ENCODE data around the gene TOX2.

The TOX2 gene

DNA sequence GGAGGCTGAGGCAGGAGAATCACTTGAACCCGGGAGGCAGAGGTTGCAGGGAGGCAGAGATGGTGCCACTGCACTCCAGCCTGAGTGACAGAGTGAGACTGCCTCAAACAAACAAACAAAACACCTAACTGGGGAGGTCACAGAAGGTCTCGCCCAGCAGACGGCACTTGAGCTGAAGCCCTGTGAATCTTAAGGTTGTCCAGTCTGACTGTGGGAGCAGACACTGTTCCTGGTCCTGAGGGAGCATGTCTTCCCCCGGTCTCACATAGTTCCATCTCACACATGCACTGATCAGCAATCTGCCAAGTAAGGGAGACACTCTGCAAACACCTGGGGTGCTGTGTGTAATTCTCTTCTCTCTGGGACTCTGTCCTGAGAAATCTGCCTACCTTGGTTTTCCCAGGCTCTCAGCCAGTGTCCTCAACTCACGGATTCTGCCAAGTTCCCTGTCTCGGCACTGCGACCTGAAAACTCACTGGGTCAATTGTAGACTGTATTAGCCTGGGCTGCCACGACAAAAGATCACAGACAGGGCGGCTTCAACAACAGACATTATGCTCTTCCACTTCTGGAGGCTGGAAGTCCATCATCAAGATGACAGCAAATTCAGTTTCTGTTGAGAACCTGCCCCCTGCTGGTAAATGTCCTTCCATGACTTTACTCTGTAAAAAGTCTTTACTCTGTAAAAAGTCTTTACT lies 178.0 kb downstream of the TOX2 start:
- DNase-seq (ENCODE audit: low read depth in 2 of 3, low spot score in 1 of 3): peak in 1 of 3 donors; percentile 17

DNA sequence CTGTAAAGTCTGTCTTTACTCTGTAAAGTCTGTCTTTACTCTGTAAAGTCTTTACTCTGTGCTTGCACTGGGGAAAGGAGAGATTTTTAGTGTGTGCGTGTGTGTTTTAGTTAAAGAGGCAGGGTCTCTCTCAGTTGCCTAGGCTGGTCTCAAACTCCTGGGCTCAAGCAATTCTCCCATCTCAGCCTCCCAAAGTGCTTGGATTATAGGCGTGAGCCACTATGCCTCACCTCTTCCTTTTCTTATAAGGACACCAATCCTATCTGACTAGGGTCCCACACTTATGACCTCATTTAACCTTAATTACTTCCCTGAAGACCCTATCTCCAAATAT lies 178.6 kb downstream of the TOX2 start:
- no peak for DNase-seq (ENCODE audit: low read depth in 2 of 3, low spot score in 1 of 3)

DNA sequence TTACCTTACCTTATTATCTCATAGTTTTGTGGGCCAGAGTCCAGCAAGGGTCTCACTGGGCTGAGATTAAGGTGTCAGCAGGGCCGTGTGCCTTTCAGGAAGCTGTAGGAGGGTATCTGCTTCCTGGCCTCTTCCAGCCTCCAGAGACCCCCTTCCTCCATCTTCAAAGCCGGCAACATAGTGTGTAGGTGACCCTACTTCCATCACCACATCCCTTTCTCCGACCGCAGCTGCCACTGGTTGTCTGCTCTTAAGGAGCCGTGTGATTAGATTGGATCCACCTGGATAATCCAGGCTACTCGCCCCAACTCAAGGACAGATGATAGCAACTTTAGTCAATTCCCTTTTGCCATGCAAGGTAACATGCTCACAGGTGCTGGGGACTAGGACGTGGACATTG lies 181.2 kb downstream of the TOX2 start:
- no peak for DNase-seq (ENCODE audit: low read depth in 2 of 3, low spot score in 1 of 3)

DNA sequence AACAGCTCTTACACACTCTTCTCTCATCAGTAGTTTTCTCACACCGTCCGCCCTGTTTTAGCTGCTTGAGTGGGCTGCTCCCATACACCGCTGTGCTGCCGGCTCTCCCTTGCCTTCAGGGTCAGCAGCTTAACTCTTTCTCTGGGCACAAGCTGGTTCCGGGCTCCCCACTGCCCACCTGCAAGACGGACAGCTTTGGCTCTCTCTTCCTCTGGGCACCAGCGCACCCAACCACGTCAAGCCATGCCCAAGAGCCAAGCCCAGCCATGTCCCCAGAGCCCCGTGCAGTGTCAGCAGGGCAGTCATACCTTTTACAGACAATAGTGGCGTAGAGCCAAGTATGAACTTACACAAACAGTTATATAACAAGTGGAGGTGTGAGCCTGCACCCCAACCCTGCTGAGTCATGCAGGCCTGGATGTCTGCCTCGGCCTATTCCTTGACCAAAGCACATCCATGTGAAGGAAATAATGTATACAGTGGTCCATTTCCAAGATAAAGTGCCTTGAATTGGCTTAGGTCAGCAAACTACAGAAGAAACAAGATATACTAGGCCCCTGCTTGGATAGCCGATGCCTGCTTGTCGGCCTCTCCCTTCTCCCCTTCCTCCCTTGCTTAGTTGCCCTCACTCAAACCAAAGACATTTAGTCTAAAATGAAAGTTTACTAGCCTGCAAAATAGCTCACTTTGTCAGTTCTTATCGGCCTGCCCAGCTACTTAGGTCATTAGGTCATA lies 183.0 kb downstream of the TOX2 start:
- DNase-seq (ENCODE audit: low read depth in 2 of 3, low spot score in 1 of 3): no peak

DNA sequence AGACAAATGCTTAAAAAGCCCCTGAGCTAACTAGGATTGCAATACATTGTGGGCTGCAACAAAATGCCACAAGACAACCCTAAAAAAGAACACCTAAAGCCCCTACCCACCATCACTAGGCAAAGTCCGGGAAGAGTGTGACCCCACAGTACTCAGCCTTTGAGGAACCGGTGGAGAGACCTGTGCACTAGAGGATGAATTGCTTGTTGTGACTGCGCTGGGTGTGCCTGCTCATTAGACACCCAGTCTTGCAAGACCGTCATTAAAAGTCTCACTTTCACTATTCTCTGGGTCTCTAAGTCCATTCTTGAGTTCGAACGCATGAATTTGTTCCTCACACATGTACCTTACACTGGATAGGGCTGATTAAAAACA lies 183.6 kb downstream of the TOX2 start:
- DNase-seq (ENCODE audit: low read depth in 2 of 3, low spot score in 1 of 3): no peak

DNA sequence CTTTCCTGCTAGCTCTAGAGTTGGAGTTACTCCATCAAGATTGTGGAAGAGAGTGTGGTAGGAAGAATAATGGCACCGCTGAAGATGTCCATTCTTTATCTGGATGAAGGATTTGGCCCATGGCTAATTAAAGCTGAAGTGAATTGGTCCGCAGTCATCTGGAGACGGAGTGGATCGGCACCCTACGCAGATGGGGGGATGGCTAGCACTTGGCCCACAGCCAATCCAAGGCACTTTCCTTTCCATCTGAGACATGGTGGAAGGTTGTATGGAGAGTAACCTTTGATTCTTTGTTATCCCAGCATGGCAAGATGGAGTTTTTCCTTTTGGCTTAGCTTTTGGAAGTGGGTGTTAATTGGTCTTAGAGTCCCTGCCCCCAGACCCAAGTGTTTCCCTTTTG lies 184.0 kb downstream of the TOX2 start:
- no peak for DNase-seq (ENCODE audit: low read depth in 2 of 3, low spot score in 1 of 3)

DNA sequence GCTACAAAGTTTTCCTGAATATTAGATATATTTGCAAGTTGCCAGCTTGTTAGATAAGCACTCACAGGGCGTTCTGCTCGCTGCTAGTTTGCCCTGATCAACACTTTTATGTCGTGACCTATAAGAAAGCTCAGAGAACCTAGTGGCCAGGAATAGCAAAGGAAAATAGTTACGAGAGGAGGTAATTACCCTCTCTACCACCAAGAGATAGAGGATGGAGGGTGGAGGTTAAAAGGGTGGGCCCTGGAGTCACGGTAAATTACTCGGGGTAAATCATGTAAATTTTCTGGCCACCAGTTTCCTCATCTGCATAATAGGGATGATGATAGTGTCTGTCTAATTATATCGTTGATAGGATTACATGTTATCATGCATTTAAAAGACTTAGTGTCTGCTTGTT lies 185.2 kb downstream of the TOX2 start:
- no peak for DNase-seq (ENCODE audit: low read depth in 2 of 3, low spot score in 1 of 3)

DNA sequence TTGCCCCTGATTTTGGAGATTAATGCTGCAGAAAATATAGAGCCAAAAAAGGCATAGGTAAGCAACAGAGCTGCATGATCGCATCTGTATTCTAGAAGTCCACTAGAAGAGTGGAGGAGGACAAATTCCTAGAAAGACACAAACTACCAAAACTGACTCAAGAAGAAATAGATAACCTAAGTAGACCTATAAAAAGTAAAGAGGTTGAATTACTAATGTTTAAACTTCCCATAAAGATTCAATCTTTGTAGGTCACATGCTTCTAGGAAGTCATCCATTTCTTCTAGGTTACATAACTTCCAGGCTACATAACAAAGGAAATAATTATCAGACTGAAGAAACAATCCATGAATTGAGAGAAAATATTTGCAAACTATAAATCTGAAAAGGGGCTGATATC lies 187.9 kb downstream of the TOX2 start:
- DNase-seq (ENCODE audit: low read depth in 2 of 3, low spot score in 1 of 3): no peak

DNA sequence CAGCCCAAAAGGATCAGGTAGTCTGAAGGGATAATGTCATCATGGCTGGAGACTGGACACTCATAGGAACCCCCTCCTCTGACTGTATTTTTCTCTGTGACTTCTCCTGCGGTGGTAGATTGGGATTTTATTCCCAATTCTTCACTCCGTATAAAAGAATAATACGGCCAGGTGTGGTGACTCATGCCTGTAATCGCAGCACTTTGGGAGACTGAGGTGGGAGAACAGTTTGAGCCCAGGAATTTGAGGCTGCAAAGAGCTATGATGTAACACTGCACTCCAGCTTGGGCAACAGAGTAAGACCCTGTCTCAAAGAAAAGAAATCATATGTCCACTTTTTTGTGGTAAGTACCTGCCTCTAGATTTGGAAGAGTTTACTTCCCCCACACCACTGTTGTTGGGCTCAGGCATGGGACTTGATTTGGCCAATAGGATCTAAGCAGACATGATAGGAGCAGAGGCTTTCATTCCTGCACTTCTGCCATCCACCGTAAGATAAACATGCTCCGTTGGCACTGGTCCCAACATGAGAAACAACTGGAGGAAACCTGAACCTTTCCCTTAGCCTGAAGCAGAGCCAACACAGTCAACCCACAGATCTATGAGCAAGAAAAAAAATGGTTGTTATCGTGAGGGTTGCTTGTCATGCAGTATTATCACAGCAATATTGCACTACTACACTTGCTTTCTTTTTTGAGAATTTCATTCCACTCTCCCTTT lies 190.3 kb downstream of the TOX2 start:
- DNase-seq (ENCODE audit: low read depth in 2 of 3, low spot score in 1 of 3): no peak

DNA sequence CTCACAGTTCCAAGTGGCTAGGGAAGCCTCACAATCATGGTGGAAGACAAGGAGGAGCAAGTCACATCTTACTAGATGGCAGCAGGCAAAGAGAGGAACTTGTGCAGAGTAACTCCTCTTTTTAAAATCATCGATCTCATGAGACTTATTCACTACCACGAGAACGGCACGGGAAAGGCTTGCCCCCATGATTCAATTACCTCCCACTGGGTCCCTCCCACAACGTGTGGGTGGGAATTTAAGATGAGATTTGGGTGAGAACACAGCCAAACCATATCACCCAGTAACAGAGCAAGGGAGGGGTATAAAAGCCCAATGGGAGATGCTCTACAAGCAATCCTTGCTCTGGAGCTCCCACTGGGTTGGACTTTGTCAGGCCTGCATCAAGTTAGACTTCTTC lies 192.0 kb downstream of the TOX2 start:
- DNase-seq (ENCODE audit: low read depth in 2 of 3, low spot score in 1 of 3): no peak

DNA sequence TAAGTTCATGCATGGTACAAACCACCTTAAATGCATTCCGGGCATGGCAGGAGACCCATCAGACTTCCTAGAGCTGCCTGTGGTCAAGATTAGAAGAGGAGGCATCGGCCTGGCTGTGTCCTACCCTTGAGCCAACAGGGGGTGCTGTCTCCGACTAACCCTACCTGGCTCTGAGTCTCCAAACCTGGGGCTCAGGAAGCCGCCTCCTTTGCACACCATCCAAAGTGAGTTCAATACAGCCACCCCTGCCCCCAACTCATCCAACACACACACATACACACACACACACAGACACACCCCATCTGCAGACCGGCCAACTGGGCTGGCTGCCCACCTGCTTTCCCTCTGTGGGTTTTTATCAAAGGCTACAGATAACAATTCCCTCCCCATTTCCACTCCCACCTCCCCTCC lies 195.3 kb downstream of the TOX2 start:
- DNase-seq (ENCODE audit: low read depth in 2 of 3, low spot score in 1 of 3): no peak

DNA sequence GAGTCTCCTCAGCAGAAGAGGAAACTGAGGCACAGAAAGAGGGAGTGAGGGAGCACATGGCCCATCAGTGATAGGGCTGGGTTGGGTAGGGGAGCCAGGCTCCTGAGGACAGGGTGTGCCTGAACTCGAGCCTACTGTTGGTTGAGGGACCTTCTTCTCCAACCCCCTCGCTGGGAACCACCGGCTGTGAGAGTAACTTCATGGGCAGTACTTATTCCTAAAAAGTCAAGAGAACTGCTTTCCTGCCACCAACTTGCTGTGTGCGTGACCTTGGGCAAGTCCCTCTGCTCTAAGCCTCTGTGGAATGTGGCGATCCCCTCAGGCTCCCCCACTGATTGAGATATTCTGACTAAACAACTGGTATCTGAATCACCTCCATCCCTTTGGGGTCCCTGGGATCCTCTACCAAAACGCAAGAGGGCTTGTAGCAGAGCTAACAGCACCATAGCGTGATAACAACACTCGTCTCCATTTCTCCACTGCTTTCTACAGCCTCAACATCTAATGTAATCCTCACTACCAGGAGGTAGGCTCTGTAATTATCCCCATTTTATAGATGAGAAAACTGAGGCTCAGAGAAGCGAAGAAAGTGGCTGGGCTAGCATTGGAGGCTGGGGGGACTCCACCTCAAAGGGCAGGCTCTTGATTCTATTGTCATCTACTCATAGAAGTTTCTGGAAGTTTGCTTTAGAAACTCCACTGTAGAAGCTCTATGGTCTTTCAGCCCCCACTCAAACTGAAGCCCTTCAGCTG lies 196.3 kb downstream of the TOX2 start:
- no peak for DNase-seq (ENCODE audit: low read depth in 2 of 3, low spot score in 1 of 3)

DNA sequence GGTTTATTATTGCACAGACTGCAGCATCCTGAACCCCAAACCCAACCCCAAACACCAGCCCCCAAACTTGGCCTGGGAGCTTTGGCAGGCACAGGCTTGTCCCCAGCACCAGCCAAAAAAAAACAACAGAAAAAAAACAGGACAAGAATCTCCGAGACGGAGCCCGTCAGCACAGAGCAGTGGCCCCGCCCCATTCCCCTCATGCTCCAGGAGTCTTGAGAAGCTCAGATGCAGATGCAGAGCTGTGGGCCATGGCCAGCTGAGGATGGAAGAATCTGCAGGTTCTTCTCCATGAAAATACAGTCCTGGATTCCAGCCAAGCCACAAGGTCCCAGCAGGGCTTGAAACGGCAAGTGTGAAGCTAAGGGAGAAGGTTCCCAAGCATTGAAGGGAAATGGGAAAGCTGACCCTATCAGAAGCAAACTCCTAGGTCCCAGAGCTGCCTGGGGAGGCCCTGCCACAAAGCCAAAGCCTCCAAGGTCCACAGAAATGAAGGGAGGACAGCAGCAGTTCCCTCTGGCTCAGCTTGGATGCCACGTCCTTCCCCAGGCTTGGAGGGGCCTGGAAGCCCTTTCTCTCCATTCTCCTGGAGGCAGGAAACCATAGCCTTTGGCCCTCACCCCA lies 197.2 kb downstream of the TOX2 start:
- DNase-seq (ENCODE audit: low read depth in 2 of 3, low spot score in 1 of 3): no peak

DNA sequence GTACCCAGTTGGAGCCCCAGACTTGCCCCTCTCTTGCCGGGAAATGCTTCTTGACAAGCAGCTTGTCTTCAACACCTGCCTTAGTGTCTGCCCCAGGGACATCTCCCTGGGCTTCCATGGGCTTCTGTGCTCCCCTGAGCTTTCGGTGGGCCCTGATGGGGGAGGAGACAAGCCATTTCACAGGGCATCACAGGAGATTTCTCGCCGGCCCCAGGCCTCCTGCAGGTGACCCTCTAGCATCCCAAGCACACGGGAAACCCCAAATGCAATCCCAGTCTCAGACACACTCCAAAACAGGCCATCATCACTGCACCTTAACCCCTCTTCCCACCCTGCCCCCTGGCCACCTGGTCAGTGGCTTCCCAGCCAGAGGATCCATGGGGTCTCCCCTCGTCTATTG lies 197.8 kb downstream of the TOX2 start:
- no peak for DNase-seq (ENCODE audit: low read depth in 2 of 3, low spot score in 1 of 3)

DNA sequence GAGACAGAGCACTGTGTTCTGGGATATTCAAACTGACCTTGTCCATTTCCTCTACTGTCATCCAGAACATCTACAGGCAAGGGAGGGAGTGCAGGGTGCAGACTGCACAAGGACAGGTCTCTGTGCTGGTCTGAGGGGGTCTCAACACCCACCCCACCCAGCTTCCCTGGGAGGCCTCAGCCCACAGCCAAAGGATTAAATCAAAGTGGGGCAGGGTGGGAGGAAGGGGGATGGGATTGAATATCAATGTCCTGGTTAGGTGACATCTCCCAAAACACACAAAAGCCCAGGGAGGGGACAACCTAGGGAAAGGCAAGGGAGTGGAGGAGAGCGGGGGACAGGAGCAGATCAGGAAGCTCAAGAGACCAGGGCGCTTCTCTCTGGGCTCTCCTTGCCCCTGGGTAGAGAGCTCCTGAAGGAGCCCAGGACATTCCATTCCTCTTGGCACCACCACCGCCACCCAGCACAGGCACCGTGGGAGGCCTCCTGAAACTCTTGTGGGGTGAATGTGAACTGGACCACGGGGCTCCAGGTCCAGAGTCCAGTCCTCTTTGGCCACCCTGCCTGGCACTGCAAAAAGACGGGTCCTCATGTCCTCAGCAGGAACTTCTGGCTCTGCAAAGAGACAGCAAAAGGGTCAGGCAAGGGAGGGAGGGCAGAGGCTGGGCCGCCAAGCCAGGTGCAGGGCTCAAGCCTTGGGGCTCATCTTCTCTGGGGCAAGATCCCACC lies 198.4 kb downstream of the TOX2 start:
- no peak for DNase-seq (ENCODE audit: low read depth in 2 of 3, low spot score in 1 of 3)

DNA sequence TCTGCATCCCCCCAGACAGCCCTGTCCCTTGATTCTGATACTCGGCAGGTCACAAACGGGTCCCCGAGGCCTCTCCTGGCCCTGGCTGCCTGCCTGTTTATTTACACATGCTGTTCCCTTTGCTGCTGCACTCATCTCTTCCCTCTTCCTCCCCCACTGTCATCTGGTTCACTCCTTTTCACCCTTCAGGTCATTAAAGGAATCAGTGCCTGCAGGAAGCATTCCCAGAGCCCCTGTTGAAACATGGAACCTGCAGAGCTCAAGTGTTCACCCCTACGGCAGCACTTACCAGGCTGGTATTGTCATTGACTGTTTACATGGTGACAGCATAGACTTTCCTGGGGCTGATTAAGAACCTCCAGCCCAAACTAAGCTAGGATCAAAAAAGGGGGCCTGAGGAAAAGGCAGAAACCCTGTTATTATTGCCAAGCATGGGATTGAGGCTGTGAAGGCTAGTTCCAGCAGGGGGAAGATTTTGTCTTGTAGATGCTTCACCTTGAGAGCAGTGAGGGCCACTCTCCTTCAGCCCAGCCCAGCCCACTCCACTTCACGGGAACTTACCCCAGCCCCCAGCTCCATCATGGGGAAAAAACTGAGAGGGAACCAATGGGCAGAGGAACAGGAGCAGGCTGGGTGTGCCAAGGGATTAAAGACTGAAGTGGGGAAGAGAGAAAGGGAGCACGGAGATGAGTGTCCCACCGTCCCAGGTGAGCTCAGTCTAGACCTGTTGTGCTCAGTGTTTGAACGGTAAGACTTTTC lies 199.1 kb downstream of the TOX2 start:
- DNase-seq (ENCODE audit: low read depth in 2 of 3, low spot score in 1 of 3): no peak

DNA sequence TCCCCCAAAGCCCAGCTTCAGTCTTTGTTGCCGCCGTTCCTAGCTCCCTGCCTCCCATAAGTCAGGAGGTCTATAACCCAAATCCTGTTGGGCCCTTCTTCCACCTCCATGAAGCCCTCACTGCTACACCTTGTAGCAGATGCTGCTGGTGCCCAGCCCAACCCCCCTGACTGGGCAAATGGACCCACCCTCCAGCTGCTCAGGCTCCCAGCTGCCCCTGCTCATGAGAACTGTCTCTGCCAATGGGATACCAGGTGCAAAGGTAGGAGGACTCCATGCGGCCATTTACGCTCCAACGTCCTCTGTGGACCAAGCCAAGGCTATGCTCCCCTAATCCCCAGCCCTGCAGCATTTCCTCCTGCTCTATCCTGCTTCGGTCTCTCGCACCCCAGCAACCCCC lies 200.5 kb downstream of the TOX2 start:
- DNase-seq (ENCODE audit: low read depth in 2 of 3, low spot score in 1 of 3): no peak

DNA sequence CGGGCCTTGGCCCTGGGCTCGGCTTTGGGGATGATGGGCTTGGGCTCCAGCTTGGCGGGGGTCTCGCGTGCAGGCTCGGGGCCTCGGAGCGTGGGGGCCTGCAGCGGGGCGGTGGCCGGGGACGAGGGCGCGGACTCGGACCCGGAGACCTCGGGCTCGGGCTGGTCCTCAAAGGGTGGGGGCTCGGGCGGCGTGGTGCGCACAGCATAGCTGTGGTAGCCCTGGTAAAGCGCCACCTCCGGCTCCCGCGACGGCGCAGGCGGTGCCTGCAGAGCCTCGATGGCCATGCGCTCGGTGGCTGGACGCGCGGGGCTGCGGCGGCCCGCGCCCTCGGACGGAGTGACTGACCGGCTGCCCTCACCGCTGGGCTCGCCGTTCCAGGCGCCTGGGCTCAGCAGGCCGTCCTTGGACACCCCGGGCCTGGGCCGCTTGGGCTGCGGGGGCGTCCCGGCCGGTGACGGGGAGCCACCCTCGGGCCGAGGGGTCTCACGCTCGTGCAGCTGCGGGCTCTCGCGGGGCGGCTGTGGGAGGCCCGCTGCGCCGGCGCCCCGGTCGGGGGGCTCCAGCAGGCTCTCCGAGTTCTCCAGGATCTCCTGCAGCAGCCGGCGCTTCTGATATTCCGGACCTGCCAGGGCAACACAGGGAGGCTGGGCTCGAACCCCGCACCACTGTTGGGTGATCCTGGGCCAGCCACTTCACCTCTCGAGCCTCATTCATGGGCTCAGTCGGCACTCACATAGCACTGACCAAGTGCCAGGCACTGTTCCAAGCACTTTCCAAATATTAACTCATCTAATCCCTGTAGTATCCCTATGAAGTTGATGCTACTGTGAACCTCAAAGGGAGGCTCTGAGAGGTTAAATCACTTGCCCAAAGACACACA lies 201.4 kb downstream of the TOX2 start:
- DNase-seq (ENCODE audit: low read depth in 2 of 3, low spot score in 1 of 3): no peak

Measured in stimulated activated CD4-positive, alpha-beta T cell treated with anti-CD3 and anti-CD28 coated beads, Interleukin-12 subunit alpha, Interleukin-12 subunit beta, amount 100 ng/mL, for 48 hours (primary cell).